Keratinocyte (primary cell): Measurements from ENCODE around the gene CHCHD1.

Experiments used
- EZH2 ChIP-seq: IDR thresholded peaks from one replicate; pipeline ENCODE4 v1.6.1; 2012; ENCODE audit warnings: inconsistent platforms, mild to moderate bottlenecking, low read length, moderate library complexity
- TF ChIP-seq, protein P1 (sequence below), 3 experiments: IDR thresholded peaks in 1 of 3; conservative IDR thresholded peaks in 1 of 3; optimal IDR thresholded peaks in 1 of 3; 2 replicates in 2 of 3; 3 replicates in 1 of 3; pipeline versions ENCODE3 to v1.5.1; 2011; ENCODE audit warnings: low read length in 3 of 3, mild to moderate bottlenecking in 3 of 3, moderate library complexity in 2 of 3, control low read depth in 1 of 3, inconsistent platforms in 1 of 3; ENCODE audit not compliant: insufficient read depth in 2 of 3; ENCODE audit errors: extremely low read depth in 1 of 3

GRCh38 chr10:73761781-73762180 lies 20.1 kb upstream of the CHCHD1 start:
- TF ChIP-seq, protein P1, sequence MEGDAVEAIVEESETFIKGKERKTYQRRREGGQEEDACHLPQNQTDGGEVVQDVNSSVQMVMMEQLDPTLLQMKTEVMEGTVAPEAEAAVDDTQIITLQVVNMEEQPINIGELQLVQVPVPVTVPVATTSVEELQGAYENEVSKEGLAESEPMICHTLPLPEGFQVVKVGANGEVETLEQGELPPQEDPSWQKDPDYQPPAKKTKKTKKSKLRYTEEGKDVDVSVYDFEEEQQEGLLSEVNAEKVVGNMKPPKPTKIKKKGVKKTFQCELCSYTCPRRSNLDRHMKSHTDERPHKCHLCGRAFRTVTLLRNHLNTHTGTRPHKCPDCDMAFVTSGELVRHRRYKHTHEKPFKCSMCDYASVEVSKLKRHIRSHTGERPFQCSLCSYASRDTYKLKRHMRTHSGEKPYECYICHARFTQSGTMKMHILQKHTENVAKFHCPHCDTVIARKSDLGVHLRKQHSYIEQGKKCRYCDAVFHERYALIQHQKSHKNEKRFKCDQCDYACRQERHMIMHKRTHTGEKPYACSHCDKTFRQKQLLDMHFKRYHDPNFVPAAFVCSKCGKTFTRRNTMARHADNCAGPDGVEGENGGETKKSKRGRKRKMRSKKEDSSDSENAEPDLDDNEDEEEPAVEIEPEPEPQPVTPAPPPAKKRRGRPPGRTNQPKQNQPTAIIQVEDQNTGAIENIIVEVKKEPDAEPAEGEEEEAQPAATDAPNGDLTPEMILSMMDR (optimal IDR thresholded peaks at IDR 0.05 in 1 of 3, IDR thresholded peaks at IDR 0.05 in 1 of 3, conservative IDR thresholded peaks at IDR 0.05 in 1 of 3; ENCODE audit: extremely low read depth in 1 of 3, insufficient read depth in 2 of 3, low read length in 3 of 3), result no peak
- no peak for TF ChIP-seq EZH2
